ENCODE data around the gene PHF23. TPM values are rescaled to one million over a fixed set of nuclear protein-coding genes. Genes with fewer than 3 reads are reported as not detected.
A peak's percentile ranks its signal among the peaks of the same experiment; 100 is the strongest.

Gene PHF23
- 30.3 TPM for total RNA-seq

GRCh38 chr17:7239091-7240027 is at the start of gene PHF23:
PHF23 (minus strand) TSS chr17:7239457; CDS start chr17:7239279, 178 bp downstream.
- Histone ChIP-seq H3K36me3 (ENCODE audit: control insufficient read depth in 3 of 3, insufficient read depth in 3 of 3, low read length in 3 of 3) (peaks cover 17 to 34% (median 29%) of the 10 kb centered on the region in 3 donors), H3K4me3 (ENCODE audit: low read length in 3 of 3) (peak within 1 kb of the TSS; percentile 98 to 99 (median 98)), H3K27me3 (ENCODE audit: control insufficient read depth in 3 of 3, insufficient read depth in 3 of 3, low read length in 3 of 3) (no peaks in the 10 kb centered on the region), H3K4me1 (ENCODE audit: control insufficient read depth in 3 of 3, insufficient read depth in 3 of 3, low read length in 3 of 3) (peaks cover 36 to 48% (median 37%) of the 10 kb centered on the region in 3 donors), H3K27ac (ENCODE audit: low read depth, low read length) (peak within 1 kb of the TSS; percentile 100), H3K9me3 (ENCODE audit: control insufficient read depth in 3 of 3, low read length in 3 of 3) (no peaks in the 10 kb centered on the region), H3K9ac (ENCODE audit: low read depth in 1 of 3, low read length in 3 of 3) (peak within 1 kb of the TSS; percentile 96 to 99 (median 98))

- peak overlapping the region in 2 of 3 donors; percentile 32 to 99 for H3K9ac ChIP-seq (ENCODE audit: low read depth in 1 of 3, low read length in 3 of 3)
- peak overlapping the region; percentile 36 for H3K27ac ChIP-seq (ENCODE audit: low read depth, low read length)
- H3K36me3 ChIP-seq (ENCODE audit: control insufficient read depth in 3 of 3, insufficient read depth in 3 of 3, low read length in 3 of 3): peaks cover 34 to 51% (median 35%) of the 10 kb centered on the region in 3 donors
- H3K4me3 ChIP-seq (ENCODE audit: low read length in 3 of 3): no peak overlapping the region
- H3K9me3 ChIP-seq (ENCODE audit: control insufficient read depth in 3 of 3, low read length in 3 of 3): no peaks in the 10 kb centered on the region
- peaks cover 50 to 83% (median 71%) of the 10 kb centered on the region in 3 donors for H3K4me1 ChIP-seq (ENCODE audit: control insufficient read depth in 3 of 3, insufficient read depth in 3 of 3, low read length in 3 of 3)
- H3K27me3 ChIP-seq (ENCODE audit: control insufficient read depth in 3 of 3, insufficient read depth in 3 of 3, low read length in 3 of 3): peaks cover 0 to 2% (median 0%) of the 10 kb centered on the region in 3 donors
Observed at GRCh38 chr17:7285679-7286078, 46.4 kb upstream of the PHF23 start.

DNA sequence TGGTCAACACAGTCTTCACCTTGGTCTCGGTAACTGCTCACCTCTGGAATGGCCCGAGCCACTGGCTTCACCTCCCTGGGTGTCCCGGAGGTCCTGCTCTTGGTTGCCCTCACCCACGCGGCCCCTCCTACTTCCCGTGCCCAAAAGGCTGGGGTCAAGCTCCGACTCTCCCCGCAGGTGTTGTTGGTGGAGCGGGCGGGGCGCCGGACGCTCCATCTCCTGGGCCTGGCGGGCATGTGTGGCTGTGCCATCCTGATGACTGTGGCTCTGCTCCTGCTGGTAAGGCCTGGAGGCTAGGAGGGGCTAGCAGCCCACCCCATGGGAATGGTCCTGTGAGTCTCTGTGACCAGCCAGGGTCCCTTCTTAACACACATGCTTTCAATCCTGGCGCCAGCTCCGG is 45.7 kb upstream of the PHF23 start:
- H3K36me3 ChIP-seq (ENCODE audit: control insufficient read depth in 3 of 3, insufficient read depth in 3 of 3, low read length in 3 of 3): peaks cover 34 to 51% (median 35%) of the 10 kb centered on the region in 3 donors
- H3K4me1 ChIP-seq (ENCODE audit: control insufficient read depth in 3 of 3, insufficient read depth in 3 of 3, low read length in 3 of 3): peaks cover 55 to 83% (median 71%) of the 10 kb centered on the region in 3 donors
- peak overlapping the region; percentile 32 to 99 (median 38) for H3K9ac ChIP-seq (ENCODE audit: low read depth in 1 of 3, low read length in 3 of 3)
- H3K27me3 ChIP-seq (ENCODE audit: control insufficient read depth in 3 of 3, insufficient read depth in 3 of 3, low read length in 3 of 3): peaks cover 0 to 2% (median 0%) of the 10 kb centered on the region in 3 donors
- peak overlapping the region in 2 of 3 donors; percentile 89 to 92 for H3K4me3 ChIP-seq (ENCODE audit: low read length in 3 of 3)
- no peaks in the 10 kb centered on the region for H3K9me3 ChIP-seq (ENCODE audit: control insufficient read depth in 3 of 3, low read length in 3 of 3)
- H3K27ac ChIP-seq (ENCODE audit: low read depth, low read length): peak overlapping the region; percentile 99

- Histone ChIP-seq H3K9me3 (ENCODE audit: control insufficient read depth in 3 of 3, low read length in 3 of 3) (no peaks in the 10 kb centered on the region), H3K27ac (ENCODE audit: low read depth, low read length) (peak overlapping the region; percentile 99), H3K9ac (ENCODE audit: low read depth in 1 of 3, low read length in 3 of 3) (peak overlapping the region; percentile 97 to 99 (median 98)), H3K27me3 (ENCODE audit: control insufficient read depth in 3 of 3, insufficient read depth in 3 of 3, low read length in 3 of 3) (peaks cover 0 to 2% (median 0%) of the 10 kb centered on the region in 3 donors), H3K36me3 (ENCODE audit: control insufficient read depth in 3 of 3, insufficient read depth in 3 of 3, low read length in 3 of 3) (peaks cover 34 to 51% (median 35%) of the 10 kb centered on the region in 3 donors), H3K4me1 (ENCODE audit: control insufficient read depth in 3 of 3, insufficient read depth in 3 of 3, low read length in 3 of 3) (peaks cover 56 to 79% (median 71%) of the 10 kb centered on the region in 3 donors), H3K4me3 (ENCODE audit: low read length in 3 of 3) (peak overlapping the region; percentile 80 to 92 (median 89))
Observed at GRCh38 chr17:7283471-7284216, 44.4 kb upstream of the PHF23 start.

- Histone ChIP-seq H3K27ac (ENCODE audit: low read depth, low read length) (peak overlapping the region; percentile 99), H3K9ac (ENCODE audit: low read depth in 1 of 3, low read length in 3 of 3) (peak overlapping the region; percentile 97 to 99 (median 98)), H3K36me3 (ENCODE audit: control insufficient read depth in 3 of 3, insufficient read depth in 3 of 3, low read length in 3 of 3) (peaks cover 34 to 49% (median 35%) of the 10 kb centered on the region in 3 donors), H3K4me3 (ENCODE audit: low read length in 3 of 3) (peak overlapping the region; percentile 80 to 92 (median 89)), H3K9me3 (ENCODE audit: control insufficient read depth in 3 of 3, low read length in 3 of 3) (no peaks in the 10 kb centered on the region), H3K27me3 (ENCODE audit: control insufficient read depth in 3 of 3, insufficient read depth in 3 of 3, low read length in 3 of 3) (peaks cover 0 to 2% (median 0%) of the 10 kb centered on the region in 3 donors), H3K4me1 (ENCODE audit: control insufficient read depth in 3 of 3, insufficient read depth in 3 of 3, low read length in 3 of 3) (peaks cover 56 to 74% (median 67%) of the 10 kb centered on the region in 3 donors)
Observed at GRCh38 chr17:7282752-7283321, 43.6 kb upstream of the PHF23 start.

GRCh38 chr17:7281953-7282751 is 42.9 kb upstream of the PHF23 start:
- Histone ChIP-seq H3K9me3 (ENCODE audit: control insufficient read depth in 3 of 3, low read length in 3 of 3) (no peaks in the 10 kb centered on the region), H3K9ac (ENCODE audit: low read depth in 1 of 3, low read length in 3 of 3) (peak overlapping the region; percentile 97 to 99 (median 98)), H3K4me3 (ENCODE audit: low read length in 3 of 3) (peak overlapping the region; percentile 80 to 92 (median 89)), H3K27ac (ENCODE audit: low read depth, low read length) (peak overlapping the region; percentile 99), H3K27me3 (ENCODE audit: control insufficient read depth in 3 of 3, insufficient read depth in 3 of 3, low read length in 3 of 3) (peaks cover 0 to 2% (median 0%) of the 10 kb centered on the region in 3 donors), H3K36me3 (ENCODE audit: control insufficient read depth in 3 of 3, insufficient read depth in 3 of 3, low read length in 3 of 3) (peaks cover 30 to 43% (median 31%) of the 10 kb centered on the region in 3 donors), H3K4me1 (ENCODE audit: control insufficient read depth in 3 of 3, insufficient read depth in 3 of 3, low read length in 3 of 3) (peaks cover 54 to 68% (median 61%) of the 10 kb centered on the region in 3 donors)

- H3K4me3 ChIP-seq (ENCODE audit: low read length in 3 of 3): peak within 1 kb of the TSS; percentile 80 to 92 (median 89)
- peak within 1 kb of the TSS; percentile 97 to 99 (median 98) for H3K9ac ChIP-seq (ENCODE audit: low read depth in 1 of 3, low read length in 3 of 3)
- H3K4me1 ChIP-seq (ENCODE audit: control insufficient read depth in 3 of 3, insufficient read depth in 3 of 3, low read length in 3 of 3): peaks cover 49 to 62% (median 54%) of the 10 kb centered on the region in 3 donors
- H3K27me3 ChIP-seq (ENCODE audit: control insufficient read depth in 3 of 3, insufficient read depth in 3 of 3, low read length in 3 of 3): peaks cover 0 to 2% (median 0%) of the 10 kb centered on the region in 3 donors
- H3K9me3 ChIP-seq (ENCODE audit: control insufficient read depth in 3 of 3, low read length in 3 of 3): no peaks in the 10 kb centered on the region
- H3K36me3 ChIP-seq (ENCODE audit: control insufficient read depth in 3 of 3, insufficient read depth in 3 of 3, low read length in 3 of 3): peaks cover 26 to 37% (median 28%) of the 10 kb centered on the region in 3 donors
- peak within 1 kb of the TSS; percentile 99 for H3K27ac ChIP-seq (ENCODE audit: low read depth, low read length)
Observed at GRCh38 chr17:7281074-7281952, 42.1 kb upstream of the PHF23 start, which contains the start of gene SLC2A4. SLC2A4 (plus strand) TSS chr17:7281718; CDS start chr17:7281935, 217 bp downstream.

- Histone ChIP-seq H3K27ac (ENCODE audit: low read depth, low read length) (peak overlapping the region; percentile 99), H3K27me3 (ENCODE audit: control insufficient read depth in 3 of 3, insufficient read depth in 3 of 3, low read length in 3 of 3) (peaks cover 0 to 2% (median 0%) of the 10 kb centered on the region in 3 donors), H3K9me3 (ENCODE audit: control insufficient read depth in 3 of 3, low read length in 3 of 3) (no peaks in the 10 kb centered on the region), H3K4me1 (ENCODE audit: control insufficient read depth in 3 of 3, insufficient read depth in 3 of 3, low read length in 3 of 3) (peaks cover 45 to 55% (median 47%) of the 10 kb centered on the region in 3 donors), H3K4me3 (ENCODE audit: low read length in 3 of 3) (peak overlapping the region; percentile 77 to 89 (median 78)), H3K36me3 (ENCODE audit: control insufficient read depth in 3 of 3, insufficient read depth in 3 of 3, low read length in 3 of 3) (peaks cover 19 to 30% (median 21%) of the 10 kb centered on the region in 3 donors), H3K9ac (ENCODE audit: low read depth in 1 of 3, low read length in 3 of 3) (peak overlapping the region; percentile 91 to 99 (median 97))
Observed at GRCh38 chr17:7280519-7281073, 41.3 kb upstream of the PHF23 start.
